HCT116 (cell line): Measurements from ENCODE around the gene CBFA2T3. TPM values are rescaled to one million over a fixed set of nuclear protein-coding genes. Genes with fewer than 3 reads are reported as not detected.

ENCODE experiments used
- ATAC-seq: fragments of 200-7000 bp; cut with Tn5 transposase; 2 replicates; pipeline ENCODE4 v1.9.1; 2020; ENCODE audit warnings: mild to moderate bottlenecking, moderate library complexity
- BruUV-seq: library from RNA; stranded (reverse); fragments of 400-500 nt; replicated peaks from 2 replicates; lab custom pipeline; 2021; lab: Mats Ljungman, UMichigan
- CTCF ChIA-PET: fragments of 300-600 bp; sonication (Branson Sonifier 250); formaldehyde crosslinking; loops from one replicate; lab custom pipeline; 2021; ENCODE audit warnings: antibody characterized with exemption; lab: Charles Lee
- POLR2A ChIA-PET: fragments of 300-600, 350-600 bp; sonication (Branson Sonifier 250); formaldehyde crosslinking; loops from one replicate; lab custom pipeline; 2021; ENCODE audit warnings: antibody characterized with exemption; lab: Charles Lee
- RAD21 ChIA-PET, 2 experiments: fragments of 300-600 bp; sonication (Branson Sonifier 250); formaldehyde crosslinking; loops; one replicate each; lab custom pipeline; 2023; ENCODE audit warnings: low total read pairs in 2 of 2; ENCODE audit not compliant: uncharacterized antibody in 2 of 2, unreplicated experiment in 2 of 2, low non-redundant PET in 1 of 2; lab: Charles Lee
- DNase-seq: peaks from one replicate; pipeline ENCODE4 v3.0.0-alpha.2; 2010; ENCODE audit warnings: low read depth, low spot score
- H2AFZ ChIP-seq: fragments of 200-600 bp; shearing (Covaris generic), sonication (generic); 2 replicates; pipeline ENCODE4 v1.6.1; 2017; ENCODE audit warnings: low read depth, mixed run types, mixed read lengths, antibody characterized with exemption, low read length; ENCODE audit not compliant: poor library complexity, severe bottlenecking
- H3K27ac ChIP-seq: 2 replicates; pipeline ENCODE4 v1.5.1; 2012; ENCODE audit warnings: low read depth, low read length
- H3K27me3 ChIP-seq: fragments of 200-600 bp; sonication (generic); 2 replicates; pipeline ENCODE4 v1.6.1; 2016; ENCODE audit warnings: mixed run types, low read length, mixed read lengths; ENCODE audit not compliant: insufficient read depth
- H3K36me3 ChIP-seq, 2 experiments: fragments of 200-500 bp in 1 of 2; fragments of 200-600 bp in 1 of 2; sonication (Bioruptor generic) in 1 of 2; sonication (generic) in 1 of 2; 2 replicates each; pipeline versions ENCODE4 v1.5.1 to v1.6.1; 2014 to 2016; ENCODE audit warnings: low read length in 2 of 2, inconsistent platforms in 1 of 2, mixed read lengths in 1 of 2, mixed run types in 1 of 2; ENCODE audit not compliant: insufficient read depth in 2 of 2, control insufficient read depth in 1 of 2
- H3K4me1 ChIP-seq, 2 experiments: fragments of 200-600 bp in 1 of 2; sonication (generic) in 1 of 2; 2 replicates each; pipeline versions ENCODE4 v1.5.1 to v1.6.1; 2012 to 2017; ENCODE audit warnings: low read length in 2 of 2, inconsistent platforms in 1 of 2, mild to moderate bottlenecking in 1 of 2, mixed read lengths in 1 of 2, mixed run types in 1 of 2, moderate library complexity in 1 of 2; ENCODE audit not compliant: insufficient read depth in 2 of 2, control insufficient read depth in 1 of 2
- H3K4me2 ChIP-seq: fragments of 200-600 bp; sonication (generic); 2 replicates; pipeline ENCODE4 v1.6.1; 2017; ENCODE audit warnings: mixed run types, low read length, mixed read lengths
- H3K4me3 ChIP-seq, 2 experiments: fragments of 200-600 bp in 1 of 2; sonication (generic) in 1 of 2; replicated peaks in 1 of 2; 2 replicates each; pipeline ENCODE4 v1.5.1; 2011 to 2016; ENCODE audit warnings: low read length in 2 of 2, control low read depth in 1 of 2, low read depth in 1 of 2, mild to moderate bottlenecking in 1 of 2, mixed read lengths in 1 of 2, mixed run types in 1 of 2
- H3K79me2 ChIP-seq: fragments of 200-600 bp; sonication (generic); 2 replicates; pipeline ENCODE4 v1.6.1; 2017; ENCODE audit warnings: mild to moderate bottlenecking, mixed run types, low read length, moderate library complexity, mixed read lengths; ENCODE audit not compliant: insufficient read depth
- H3K9ac ChIP-seq: fragments of 200-600 bp; sonication (generic); 2 replicates; pipeline ENCODE4 v1.6.1; 2016; ENCODE audit warnings: low read length, mixed read lengths
- H3K9me2 ChIP-seq: fragments of 200-600 bp; sonication (generic), shearing (Covaris generic); 2 replicates; pipeline ENCODE4 v1.6.1; 2017; ENCODE audit warnings: mixed run types, mild to moderate bottlenecking, moderate library complexity; ENCODE audit not compliant: insufficient read depth
- H3K9me3 ChIP-seq, 2 experiments: fragments of 200-500 bp in 1 of 2; fragments of 200-600 bp in 1 of 2; sonication (Bioruptor generic) in 1 of 2; sonication (generic) in 1 of 2; 2 replicates each; pipeline ENCODE4 v1.6.1; 2014 to 2017; ENCODE audit warnings: low read length in 2 of 2, mixed read lengths in 2 of 2, inconsistent platforms in 1 of 2, low read depth in 1 of 2, mild to moderate bottlenecking in 1 of 2, mixed run types in 1 of 2, moderate library complexity in 1 of 2; ENCODE audit not compliant: control insufficient read depth in 1 of 2, insufficient read depth in 1 of 2
- H4K20me1 ChIP-seq: fragments of 200-600 bp; sonication (generic), shearing (Covaris generic); 2 replicates; pipeline ENCODE4 v1.6.1; 2017; ENCODE audit warnings: mixed run types, mild to moderate bottlenecking, moderate library complexity; ENCODE audit not compliant: insufficient read depth
- CTCF ChIP-seq, 3 experiments: fragments of 200-600 bp in 1 of 3; sonication (generic) in 1 of 3; IDR thresholded peaks in 2 of 3; conservative IDR thresholded peaks in 1 of 3; 2 replicates each; pipeline ENCODE4 v1.5.1; 2012 to 2017; ENCODE audit warnings: low read depth in 2 of 3, low read length in 2 of 3, antibody characterized with exemption in 1 of 3, borderline replicate concordance in 1 of 3, control low read depth in 1 of 3, mild to moderate bottlenecking in 1 of 3, mixed read lengths in 1 of 3, mixed run types in 1 of 3, moderate library complexity in 1 of 3; ENCODE audit not compliant: insufficient read depth in 1 of 3
- JUND ChIP-seq: IDR thresholded peaks from 2 replicates; pipeline ENCODE4 v1.6.1; 2012
- SRF ChIP-seq: IDR thresholded peaks from 2 replicates; pipeline ENCODE4 v1.6.1; 2012; ENCODE audit warnings: low read depth
- TCF7L2 ChIP-seq: IDR thresholded peaks from 2 replicates; pipeline ENCODE4 v1.7.0; 2011; ENCODE audit warnings: borderline replicate concordance, inconsistent platforms; ENCODE audit not compliant: insufficient read depth, insufficient read length; ENCODE audit errors: extremely low read depth
- intact Hi-C: fragments of 100-400 bp; cut with micrococcal nuclease; formaldehyde crosslinking; loops from 2 replicates; pipeline ENCODE4 v1.10.0; 2022
- total RNA-seq: library from RNA; stranded (reverse); gene quantifications from one replicate; pipeline ENCODE4 v1.2.1, GENCODE V29; 2021; ENCODE audit not compliant: unreplicated experiment

The CBFA2T3 gene
- total RNA-seq, 1 experiment from 2014 or later = 19.1 TPM

- Histone ChIP-seq H3K9me3 (no peaks in the 10 kb centered on the region), H3K9ac (no peak overlapping the region), H3K27me3 (no peaks in the 10 kb centered on the region), H3K36me3 (no peaks in the 10 kb centered on the region), H3K27ac (no peak overlapping the region), H3K4me2 (no peak overlapping the region), H2AFZ (no peak overlapping the region), H3K79me2 (no peaks in the 10 kb centered on the region), H3K4me3 (no peak overlapping the region), H3K4me1 (no peaks in the 10 kb centered on the region), H4K20me1 (no peaks in the 10 kb centered on the region), H3K9me2 (no peaks in the 10 kb centered on the region)
- POLR2A ChIA-PET = no interaction called here
- ATAC-seq (no peak), DNase-seq (no peak)
- RAD21 ChIA-PET = no interaction called here
- TF ChIP-seq TCF7L2 = no peak
- intact Hi-C loops = no loop called here
- no TSS peak for BruUV-seq
- CTCF ChIA-PET = no interaction called here
These were observed 11.1 kb downstream of the CBFA2T3 start for GRCh38 chr16:88965826-88966480.

DNA sequence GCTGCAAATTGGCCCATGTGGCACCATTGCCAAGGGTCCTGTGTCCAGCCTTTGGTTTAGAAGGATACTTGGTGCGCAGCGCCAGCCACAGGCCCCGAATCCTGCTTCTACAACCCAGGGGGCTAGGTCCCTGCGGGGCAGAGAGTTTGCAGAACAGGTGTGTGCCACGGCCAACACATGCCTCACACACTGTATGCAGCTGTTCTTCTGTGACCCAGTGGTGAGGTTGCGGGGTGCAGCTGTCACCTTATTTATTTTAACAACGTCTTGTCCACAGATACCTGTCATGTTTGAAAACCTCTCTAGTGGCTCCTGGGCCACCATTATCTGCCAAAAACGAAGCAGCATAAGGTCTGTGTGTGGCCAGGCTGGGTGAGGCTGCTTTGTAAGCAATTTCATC lies 11.6 kb downstream of the CBFA2T3 start:
- ChIA-PET RAD21 (no interaction called here), POLR2A (no interaction called here), CTCF (no interaction called here)
- Histone ChIP-seq H3K9me3 (no peaks in the 10 kb centered on the region), H3K27me3 (no peaks in the 10 kb centered on the region), H3K27ac (no peak overlapping the region), H3K4me1 (no peaks in the 10 kb centered on the region), H4K20me1 (no peaks in the 10 kb centered on the region), H3K9me2 (no peaks in the 10 kb centered on the region), H2AFZ (no peak overlapping the region), H3K4me2 (no peak overlapping the region), H3K4me3 (no peak overlapping the region), H3K36me3 (no peaks in the 10 kb centered on the region), H3K79me2 (no peaks in the 10 kb centered on the region), H3K9ac (no peak overlapping the region)
- intact Hi-C loops = no loop called here
- BruUV-seq = no TSS peak
- ATAC-seq = no peak
- TF ChIP-seq CTCF (IDR thresholded peaks at IDR 0.05 in 2 of 3, conservative IDR thresholded peaks at IDR 0.05 in 1 of 3; ENCODE audit: borderline replicate concordance in 1 of 3, insufficient read depth in 1 of 3, low read depth in 2 of 3, low read length in 2 of 3) (no peak), JUND (no peak), SRF (no peak)
- DNase-seq = no peak
